Spleen (tissue), 11 donors: ENCODE measurements around the gene TIMM8A. TPM values are rescaled to one million over a fixed set of nuclear protein-coding genes. Genes with fewer than 3 reads are reported as not detected.
A peak's percentile ranks its signal among the peaks of the same experiment; 100 is the strongest.

Experiments
- DNase-seq: peaks from one replicate; pipeline ENCODE4 v3.0.0-alpha.2; 2020
- H3K27ac ChIP-seq, 8 donors: fragments of 200-600 bp; sonication (generic) in 7 of 8; 1 replicate in 4 of 8; 2 replicates in 4 of 8; pipeline versions ENCODE4 v1.5.0 to v1.8.0; 2016 to 2021; ENCODE audit warnings: inconsistent platforms in 4 of 8, mild to moderate bottlenecking in 4 of 8, moderate library complexity in 1 of 8
- H3K27me3 ChIP-seq, 7 donors: fragments of 200-600 bp; sonication (generic) in 6 of 7; replicated peaks in 1 of 7; 1 replicate in 4 of 7; 2 replicates in 3 of 7; pipeline versions ENCODE4 v1.5.0 to v1.8.0; 2016 to 2021; ENCODE audit warnings: inconsistent platforms in 3 of 7, mild to moderate bottlenecking in 1 of 7
- H3K36me3 ChIP-seq, 6 donors: fragments of 200-600 bp; sonication (generic) in 5 of 6; 1 replicate in 4 of 6; 2 replicates in 2 of 6; pipeline versions ENCODE4 v1.5.0 to v1.8.0; 2016 to 2021; ENCODE audit warnings: inconsistent platforms in 2 of 6
- H3K4me1 ChIP-seq, 6 donors: fragments of 200-600 bp; sonication (generic) in 5 of 6; 1 replicate in 3 of 6; 2 replicates in 3 of 6; pipeline versions ENCODE4 v1.5.0 to v1.8.0; 2016 to 2021; ENCODE audit warnings: inconsistent platforms in 3 of 6
- H3K4me3 ChIP-seq, 8 donors: fragments of 200-600 bp; sonication (generic) in 7 of 8; 1 replicate in 4 of 8; 2 replicates in 4 of 8; pipeline versions ENCODE4 v1.5.0 to v1.8.0; 2016 to 2021; ENCODE audit warnings: inconsistent platforms in 4 of 8, mild to moderate bottlenecking in 4 of 8, moderate library complexity in 2 of 8
- H3K9me3 ChIP-seq, 8 donors: fragments of 200-600 bp; sonication (generic) in 7 of 8; 1 replicate in 4 of 8; 2 replicates in 4 of 8; pipeline versions ENCODE4 v1.5.0 to v1.8.0; 2016 to 2021; ENCODE audit warnings: inconsistent platforms in 4 of 8
- CTCF ChIP-seq, 11 experiments: fragments of 200-600 bp in 7 of 11; fragments of 450-650 bp in 4 of 11; sonication (generic) in 4 of 11; IDR thresholded peaks in 8 of 11; conservative IDR thresholded peaks in 3 of 11; 1 replicate in 7 of 11; 2 replicates in 4 of 11; pipeline versions ENCODE4 v1.4.0 to v1.8.0; 2016 to 2021; ENCODE audit warnings: antibody characterized with exemption in 11 of 11, inconsistent platforms in 4 of 11, mild to moderate bottlenecking in 1 of 11
- POLR2A ChIP-seq, 3 donors: fragments of 450-650 bp; IDR thresholded peaks; one replicate each; pipeline ENCODE4 v1.5.1; 2017; ENCODE audit warnings: antibody characterized with exemption in 3 of 3, mild to moderate bottlenecking in 1 of 3
- POLR2AphosphoS5 ChIP-seq, 3 donors: sonication (generic); formaldehyde crosslinking; IDR thresholded peaks; one replicate each; pipeline ENCODE4 v1.5.1; 2017; ENCODE audit warnings: antibody characterized with exemption in 3 of 3
- WGBS, 5 donors: extraction: QIAGEN DNeasy Blood & Tissue Kit in 3 of 5; methylation state at CpG; one replicate each; pipeline versions ENCODE4 v1.1.5 to v1.1.7; 2013 to 2018; 5-methylcytosine and 5-hydroxymethylcytosine counted together
- intact Hi-C: fragments of 100-400 bp; cut with DNase I; formaldehyde crosslinking; loops from one replicate; pipeline ENCODE4 v1.15.0; 2023; ENCODE audit warnings: low total_unique reads
- polyA plus RNA-seq, 3 donors: library from polyadenylated mRNA; stranded (reverse); fragments of 200-250 nt; gene quantifications; one replicate each; pipeline ENCODE4 v1.2.1, GENCODE V29; 2013
- total RNA-seq, 7 donors: library from RNA; depleted of rRNA in 3 of 7; stranded (reverse); fragments of >200 nt in 3 of 7; fragmentation: NEBNext Ultra II Directional in 4 of 7; extraction: Animal tissue kit (Norgen Biotek cat#: 25700) in 4 of 7; gene quantifications; one replicate each; pipeline versions ENCODE4 v1.1.0 to v1.2.1, GENCODE V29; 2016 to 2021
- donor health status: healthy with polysubstance abuse.
- donor health status: DM: no; HTN: no; CAD: no; lungs with moderate emphysema.
- donor health status: DM: no; HTN: no; CAD: no.
- donor health status: Bipolar disorder and iron deficiency.
- donor health status: healthy.
- donor health status: DM: no; HTN: no; CAD: no.
- donor health status: DM: yes; HTN: yes; CAD: no.

TIMM8A gene
- total and polyA plus RNA-seq, 10 donors, result 3.7 to 13.3 (median 9.7) TPM

DNA sequence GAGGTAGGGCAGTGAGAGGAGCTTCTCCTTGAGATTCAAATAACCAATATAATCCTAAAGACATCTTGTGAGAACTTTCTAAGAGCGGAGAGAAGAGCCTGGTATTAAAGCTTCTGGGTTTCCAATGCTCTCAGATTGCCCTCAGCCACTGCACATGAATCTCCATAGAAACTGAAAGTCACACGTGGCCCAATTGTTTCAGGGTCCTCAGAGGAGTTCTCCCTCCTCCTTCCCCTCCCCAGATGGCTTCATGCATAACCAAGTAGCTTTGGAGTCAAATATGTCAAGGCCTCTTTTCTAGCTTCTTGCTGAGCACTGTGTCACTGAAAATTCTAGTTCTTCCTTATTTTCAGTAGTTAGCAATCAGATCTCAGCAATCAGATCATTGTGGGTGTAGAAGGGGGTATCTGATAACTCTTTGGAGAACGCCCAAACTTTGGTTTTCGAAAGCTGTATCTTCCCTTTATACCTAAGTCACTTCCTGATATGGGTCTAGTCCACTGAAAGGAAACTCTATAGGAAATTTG lies 35.2 kb upstream of the TIMM8A start:
- peaks cover 0 to 37% (median 0%) of the 10 kb centered on the region in 6 donors for H3K4me1 ChIP-seq
- no peak for DNase-seq
- TF ChIP-seq POLR2AphosphoS5 (IDR thresholded peaks at IDR 0.05) (no peak), CTCF (IDR thresholded peaks at IDR 0.05 in 8 of 11, conservative IDR thresholded peaks at IDR 0.05 in 3 of 11) (no peak), POLR2A (IDR thresholded peaks at IDR 0.05) (no peak)
- peak overlapping the region in 4 of 8 donors; percentile 21 to 79 (median 74) for H3K27ac ChIP-seq
- intact Hi-C loops, result no loop called here
- H3K9me3 ChIP-seq, result no peaks in the 10 kb centered on the region
- 37 to 42% (median 39%) methylated on average over 4 of the region's 4 CpGs for WGBS, 5 donors
- no peaks in the 10 kb centered on the region for H3K27me3 ChIP-seq
- peak overlapping the region in 3 of 8 donors; percentile 4 to 67 (median 44) for H3K4me3 ChIP-seq
- H3K36me3 ChIP-seq, result no peaks in the 10 kb centered on the region

DNA sequence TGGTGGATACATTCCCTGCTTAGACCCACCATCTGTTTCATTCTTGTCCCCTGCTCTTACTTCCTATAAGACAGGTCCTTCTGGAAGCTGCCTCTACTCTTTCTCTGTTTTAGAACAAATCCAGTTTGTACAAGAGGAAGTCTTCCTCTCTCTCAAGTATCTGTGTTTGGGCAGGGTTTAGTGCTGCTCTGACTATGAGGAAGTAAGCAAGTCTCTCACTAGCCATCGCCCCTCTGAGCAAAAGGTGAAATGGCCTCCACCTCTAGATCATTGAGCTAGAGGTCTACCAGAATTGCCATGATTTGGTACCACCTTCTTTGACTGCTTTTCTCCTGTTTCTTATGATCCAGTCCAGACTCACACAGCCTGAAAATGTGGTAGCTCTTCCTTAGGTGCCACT lies 29.0 kb upstream of the TIMM8A start:
- TF ChIP-seq POLR2A (IDR thresholded peaks at IDR 0.05), result no peak
- no peak for TF ChIP-seq CTCF (IDR thresholded peaks at IDR 0.05 in 8 of 11, conservative IDR thresholded peaks at IDR 0.05 in 3 of 11)
- TF ChIP-seq POLR2AphosphoS5 (IDR thresholded peaks at IDR 0.05), result no peak
- no peak overlapping the region for H3K4me3 ChIP-seq
- WGBS, 5 donors, result 25 to 70% (median 47%) methylated on average over 1 of the region's 1 CpG
- DNase-seq, result no peak
- peaks cover 0 to 8% (median 0%) of the 10 kb centered on the region in 6 donors for H3K4me1 ChIP-seq
- no peaks in the 10 kb centered on the region for H3K9me3 ChIP-seq
- intact Hi-C loops, result no loop called here
- no peaks in the 10 kb centered on the region for H3K27me3 ChIP-seq
- H3K27ac ChIP-seq, result peak overlapping the region in 4 of 8 donors; percentile 17 to 66 (median 29)
- peaks cover 0 to 19% (median 0%) of the 10 kb centered on the region in 6 donors for H3K36me3 ChIP-seq

GRCh38 chrX:101370888-101371504 lies 22.5 kb upstream of the TIMM8A start:
- intact Hi-C loops, result no loop called here
- Histone ChIP-seq H3K27ac (peak overlapping the region in 2 of 8 donors; percentile 37 to 45), H3K9me3 (no peaks in the 10 kb centered on the region), H3K27me3 (peaks cover 0 to 6% (median 0%) of the 10 kb centered on the region in 7 donors), H3K36me3 (peaks cover 0 to 66% (median 0%) of the 10 kb centered on the region in 6 donors), H3K4me1 (peaks cover 0 to 27% (median 0%) of the 10 kb centered on the region in 6 donors), H3K4me3 (no peak overlapping the region)
- no peak for DNase-seq
- TF ChIP-seq POLR2AphosphoS5 (IDR thresholded peaks at IDR 0.05), result no peak
- no peak for TF ChIP-seq POLR2A (IDR thresholded peaks at IDR 0.05)
- TF ChIP-seq CTCF (IDR thresholded peaks at IDR 0.05 in 8 of 11, conservative IDR thresholded peaks at IDR 0.05 in 3 of 11), result no peak
- 38 to 47% (median 41%) methylated on average over 3 of the region's 3 CpGs for WGBS, 5 donors

DNA sequence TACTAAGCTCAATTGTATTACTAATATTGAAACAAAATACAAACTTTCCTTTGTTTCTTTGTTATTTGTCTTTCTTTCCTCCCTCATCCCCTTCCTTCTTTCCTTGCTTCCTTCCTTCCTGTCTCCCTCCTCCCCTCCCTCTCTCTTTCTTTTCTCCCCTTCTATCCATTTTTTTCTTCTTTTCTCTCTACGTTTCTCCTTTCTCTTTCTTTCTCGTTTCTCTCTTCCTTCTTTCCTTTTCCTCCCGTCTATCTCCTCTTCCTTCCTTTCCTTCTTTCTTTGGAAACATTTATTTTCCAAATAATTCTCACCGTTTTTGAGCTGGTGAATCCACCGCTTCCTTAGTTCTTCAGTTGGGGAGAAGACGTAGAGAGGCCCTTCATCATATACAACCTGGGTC lies 21.1 kb upstream of the TIMM8A start:
- Histone ChIP-seq H3K4me1 (peaks cover 0 to 27% (median 0%) of the 10 kb centered on the region in 6 donors), H3K27ac (peak overlapping the region in 3 of 8 donors; percentile 27 to 45 (median 37)), H3K27me3 (peaks cover 0 to 6% (median 0%) of the 10 kb centered on the region in 7 donors), H3K9me3 (no peaks in the 10 kb centered on the region), H3K36me3 (peaks cover 0 to 76% (median 0%) of the 10 kb centered on the region in 6 donors), H3K4me3 (no peak overlapping the region)
- no peak for TF ChIP-seq POLR2AphosphoS5 (IDR thresholded peaks at IDR 0.05)
- no peak for TF ChIP-seq CTCF (IDR thresholded peaks at IDR 0.05 in 8 of 11, conservative IDR thresholded peaks at IDR 0.05 in 3 of 11)
- TF ChIP-seq POLR2A (IDR thresholded peaks at IDR 0.05), result no peak
- no peak for DNase-seq
- 61 to 76% (median 70%) methylated on average over 6 of the region's 6 CpGs for WGBS, 5 donors
- intact Hi-C loops, result no loop called here
